ENCODE results near the gene ZNF23.

The ZNF23 gene

DNA sequence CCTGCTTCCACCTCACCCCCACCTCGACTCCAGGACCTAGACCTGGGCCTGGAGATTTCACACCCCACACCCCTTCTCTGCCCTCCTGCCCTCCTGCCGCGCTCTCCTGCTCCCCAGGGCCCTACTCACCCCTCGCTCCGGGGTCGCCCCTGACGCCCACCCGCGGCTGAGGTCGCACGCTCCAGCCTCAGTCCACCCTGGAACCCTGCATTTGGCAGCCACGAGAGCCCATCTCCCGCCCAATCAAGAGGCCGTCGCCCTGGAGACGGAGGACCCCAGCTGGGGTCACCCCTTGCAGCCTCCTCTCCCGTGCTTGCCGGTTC is 36.3 kb downstream of the ZNF23 start:
- no peak for DNase-seq

DNA sequence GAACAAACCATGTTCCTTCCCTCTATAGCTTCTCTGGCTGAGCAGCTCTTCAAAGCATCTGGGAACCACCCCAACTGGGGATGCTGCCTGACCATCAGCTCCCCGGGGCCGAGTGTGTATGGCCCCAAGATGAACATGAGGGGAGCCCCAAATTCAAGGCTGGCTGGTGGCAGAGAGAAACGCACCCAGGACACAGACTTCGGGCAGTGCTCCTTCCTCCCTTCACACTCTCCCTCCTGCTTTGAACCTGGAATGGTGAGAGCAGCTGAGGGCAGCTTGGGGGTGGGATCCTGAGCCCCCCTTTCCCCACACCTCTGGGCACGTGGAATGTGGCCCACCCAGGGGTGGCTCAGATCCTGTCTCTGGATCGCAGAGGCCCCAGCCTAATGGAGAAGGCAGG is 37.4 kb downstream of the ZNF23 start:
- no peak for DNase-seq

DNA sequence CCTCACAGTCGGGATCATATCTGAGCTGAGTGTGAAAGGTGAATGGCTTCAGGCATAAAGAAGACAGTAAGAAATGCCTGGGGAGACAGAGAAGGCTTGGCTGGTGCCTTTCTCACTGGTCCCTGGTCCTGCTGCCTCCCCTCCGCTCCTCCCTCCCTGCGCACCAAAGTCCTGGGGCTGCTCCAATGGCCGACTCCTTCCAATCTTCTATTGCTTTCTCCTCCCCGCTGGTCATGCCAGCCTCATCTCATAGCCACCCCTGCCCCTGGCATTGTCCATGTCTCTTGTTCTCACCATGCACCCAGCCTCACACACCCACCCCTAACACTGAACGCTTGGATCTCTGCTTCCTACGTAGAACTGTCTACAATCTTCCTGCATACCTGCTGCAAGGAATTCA is 38.2 kb downstream of the ZNF23 start:
- no peak for DNase-seq

DNA sequence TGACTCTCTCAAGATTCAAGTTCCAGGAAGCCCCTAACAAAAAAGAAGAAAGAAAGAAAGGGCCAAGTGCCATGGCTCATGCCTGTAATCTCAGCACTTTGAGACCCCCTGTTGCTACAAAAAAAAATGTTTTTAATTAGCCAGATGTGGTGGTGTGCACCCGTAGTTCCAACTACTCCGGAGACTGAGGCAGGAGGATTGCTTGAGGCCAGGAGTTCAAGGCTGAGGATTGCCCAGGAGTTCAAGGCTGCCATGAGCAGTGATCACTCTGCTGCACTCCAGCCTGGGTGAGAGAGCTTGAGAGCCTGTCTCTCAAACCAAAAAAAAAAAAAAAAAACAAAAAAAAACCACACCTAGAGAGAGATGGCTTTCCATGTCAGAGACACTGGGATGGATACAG is 39.0 kb downstream of the ZNF23 start:
- no peak for DNase-seq

DNA sequence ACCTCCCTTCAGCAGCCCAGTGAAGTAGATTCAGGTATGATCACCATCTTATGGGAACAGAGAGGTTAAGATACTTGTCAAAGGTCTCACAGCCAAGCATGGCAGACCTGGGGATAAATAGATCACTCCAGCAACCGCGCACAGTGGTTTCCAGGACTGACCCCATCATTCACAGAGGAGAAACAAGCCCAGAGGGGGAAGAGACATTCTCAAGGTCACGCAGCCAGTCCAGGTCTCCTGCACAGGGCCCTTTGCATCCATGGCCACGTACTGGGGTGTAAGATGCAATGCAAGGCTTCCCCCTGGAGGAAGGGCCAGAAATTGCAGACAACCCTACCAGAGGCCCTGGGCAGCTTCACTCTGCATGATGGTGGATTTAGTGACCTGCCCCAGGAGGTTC is 40.1 kb downstream of the ZNF23 start:
- DNase-seq: no peak

DNA sequence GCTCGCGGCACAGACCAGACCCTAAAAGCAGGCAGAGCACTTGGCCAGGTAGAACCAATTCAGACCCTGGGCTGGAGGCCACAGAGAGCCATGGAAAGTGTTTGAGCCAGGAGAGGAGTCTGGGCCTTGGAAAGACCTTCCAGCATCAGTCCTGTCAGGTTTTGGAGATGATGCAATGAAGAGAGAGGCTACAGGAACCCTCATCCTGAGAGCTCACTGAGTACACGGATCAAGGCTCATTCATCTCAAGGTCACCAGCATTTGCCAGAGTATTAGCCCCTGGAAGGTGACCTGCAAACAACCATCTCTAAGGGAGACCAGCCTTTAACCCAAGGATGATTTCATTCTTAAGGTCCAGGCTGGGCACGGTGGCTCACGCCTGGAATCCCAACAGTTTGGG is 48.0 kb downstream of the ZNF23 start:
- no peak for DNase-seq

DNA sequence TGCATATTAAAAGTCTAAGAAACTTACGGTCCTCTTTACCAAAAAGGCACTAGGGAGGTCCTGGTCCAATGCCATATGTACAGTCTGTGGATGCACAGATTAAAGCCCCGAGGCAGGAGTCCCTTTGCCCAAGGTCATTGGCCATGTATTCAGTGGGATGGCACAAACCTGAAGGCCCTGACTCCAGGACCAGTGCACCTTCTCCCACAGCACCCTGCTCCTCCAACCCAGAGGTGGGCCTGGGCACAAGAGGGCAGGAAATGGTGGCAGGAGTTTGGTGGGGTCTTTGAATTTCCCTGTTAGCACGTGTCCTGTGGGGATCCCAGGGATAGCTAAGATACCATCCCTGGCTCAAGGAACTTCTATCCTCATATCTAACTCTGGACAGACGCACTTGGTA is 48.7 kb downstream of the ZNF23 start:
- no peak for DNase-seq

DNA sequence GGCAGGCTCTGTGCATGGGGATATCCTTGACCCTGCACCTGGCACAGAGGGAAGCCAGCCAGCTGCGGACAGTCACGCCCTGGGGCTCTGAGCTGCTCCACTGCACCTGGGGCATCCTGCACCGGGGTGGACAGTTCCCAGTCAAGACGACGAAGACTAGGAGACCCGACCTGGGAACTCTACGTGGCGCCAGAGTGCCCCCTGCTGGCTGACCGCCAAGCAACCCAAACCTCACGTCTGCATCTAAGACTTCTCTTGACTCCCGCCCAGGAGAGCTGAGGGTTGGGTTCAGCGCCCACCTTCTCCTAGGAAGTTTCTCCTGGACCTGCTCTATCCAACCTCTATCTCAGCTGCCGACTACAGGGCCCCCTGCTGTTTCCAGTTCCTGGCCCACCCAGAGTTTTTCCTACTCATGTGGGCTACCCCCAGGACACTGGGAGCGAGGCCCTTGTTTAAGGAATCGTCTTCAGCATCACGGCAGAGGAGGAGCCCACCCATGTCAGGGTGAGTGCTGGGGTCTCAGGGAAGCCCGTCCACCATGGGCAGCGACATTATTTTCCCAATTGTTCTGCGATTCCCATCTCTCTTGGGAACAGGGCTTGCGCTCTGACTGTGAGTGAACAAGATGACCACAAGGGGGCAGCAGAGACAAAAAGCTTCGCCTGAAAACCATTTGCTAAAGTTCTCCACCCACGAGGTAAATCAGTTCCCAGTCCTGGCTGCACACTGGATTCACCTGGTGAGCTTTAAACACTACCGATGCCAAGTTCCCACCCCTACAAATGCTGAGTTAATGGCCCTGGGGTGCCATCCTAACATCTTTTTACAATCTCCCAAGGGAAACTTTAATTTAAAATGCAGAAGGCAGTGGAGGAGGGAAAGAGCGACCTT is 49.5 kb downstream of the ZNF23 start:
- peak; percentile 33 for DNase-seq

DNA sequence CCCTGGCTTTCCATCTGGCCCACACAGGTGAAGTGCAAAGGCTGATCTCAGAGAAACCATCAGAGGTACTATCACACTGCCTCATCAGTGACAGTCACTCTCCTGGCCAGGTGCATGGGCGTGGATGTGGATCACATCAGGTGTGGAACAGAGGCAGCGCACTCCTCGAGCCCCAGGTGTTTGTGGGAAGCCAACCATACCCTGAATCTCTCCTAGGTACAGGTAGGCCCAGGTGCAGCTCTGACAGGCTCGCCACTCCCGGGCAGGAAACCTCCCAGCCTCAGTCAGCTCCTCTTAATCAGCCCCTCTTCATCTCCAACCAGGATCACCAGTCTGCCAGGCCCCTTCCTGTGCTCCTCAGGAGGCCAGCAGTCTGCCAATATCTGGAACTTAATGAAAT is 51.9 kb downstream of the ZNF23 start:
- DNase-seq: no peak

DNA sequence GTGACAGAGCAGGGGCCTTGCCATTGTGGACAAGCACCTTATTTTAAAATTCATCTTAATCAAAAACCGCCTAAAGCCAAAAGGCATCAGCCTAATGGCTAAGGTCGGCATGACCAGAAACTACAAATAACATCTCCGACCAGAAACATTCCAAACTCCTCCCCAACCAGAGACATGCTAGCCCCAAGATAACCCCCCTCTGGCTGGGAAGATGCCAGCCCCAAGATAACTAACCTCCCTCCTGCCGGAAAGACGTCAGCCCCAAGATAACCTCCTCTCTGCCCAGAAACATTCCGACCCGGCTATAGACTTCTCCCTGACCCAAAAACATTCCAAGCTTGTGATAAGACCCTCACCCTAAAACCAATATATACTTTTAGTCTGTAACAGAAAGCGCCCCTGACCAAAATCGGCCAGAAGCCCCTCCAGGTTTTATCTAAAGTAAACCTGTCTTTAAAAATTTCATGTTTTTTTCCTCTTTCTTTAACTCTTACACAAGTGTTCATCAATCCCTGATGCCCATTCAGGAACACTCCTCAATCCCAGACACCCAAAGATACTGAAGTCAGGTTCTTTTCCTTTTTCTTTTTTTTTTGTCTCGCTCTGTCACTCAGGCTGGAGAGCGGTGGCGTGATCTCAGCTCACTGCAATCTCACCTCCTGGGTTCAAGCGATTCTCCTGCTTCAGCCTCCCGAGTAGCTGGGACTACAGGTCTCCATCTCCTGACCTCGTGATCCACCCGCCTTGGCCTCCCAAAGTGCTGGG is 52.9 kb downstream of the ZNF23 start:
- DNase-seq: no peak

DNA sequence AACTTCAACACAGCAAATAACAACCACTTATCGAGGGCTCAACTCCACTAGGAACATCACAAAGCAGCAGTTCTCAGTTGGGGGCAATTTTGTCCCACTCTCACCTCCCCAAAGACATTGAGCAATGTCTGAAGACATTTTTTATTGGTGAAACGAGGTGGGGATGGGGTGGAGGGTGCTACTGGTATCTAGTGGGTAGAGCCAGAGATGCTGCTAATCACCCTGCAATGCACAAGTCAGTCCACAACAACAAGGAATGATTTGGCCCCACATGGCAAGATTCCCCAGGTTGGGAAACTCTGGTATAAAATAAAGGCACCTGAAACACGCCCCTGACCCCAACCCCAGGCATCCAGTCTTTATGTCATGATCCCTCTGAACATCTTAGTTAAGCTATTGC is 53.5 kb downstream of the ZNF23 start:
- no peak for DNase-seq

DNA sequence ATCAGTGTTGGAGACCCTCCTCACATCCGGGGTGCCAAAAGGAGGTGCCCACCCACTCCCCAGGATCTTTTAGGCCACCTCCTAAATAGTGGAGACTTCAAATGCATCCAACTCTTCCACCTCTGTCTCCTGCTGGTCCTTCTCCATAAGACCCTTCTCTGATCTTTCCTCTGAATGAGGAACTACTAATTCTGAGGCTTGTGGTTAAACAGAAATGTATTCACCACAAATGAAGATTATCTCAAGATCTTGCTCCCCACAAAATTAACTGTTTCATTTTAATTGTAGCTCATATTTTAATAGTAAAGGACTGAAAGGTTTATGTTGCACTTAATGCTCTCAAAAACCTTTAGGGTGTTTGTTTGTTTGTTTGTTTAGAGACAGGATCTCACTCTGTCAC is 54.3 kb downstream of the ZNF23 start:
- no peak for DNase-seq

DNA sequence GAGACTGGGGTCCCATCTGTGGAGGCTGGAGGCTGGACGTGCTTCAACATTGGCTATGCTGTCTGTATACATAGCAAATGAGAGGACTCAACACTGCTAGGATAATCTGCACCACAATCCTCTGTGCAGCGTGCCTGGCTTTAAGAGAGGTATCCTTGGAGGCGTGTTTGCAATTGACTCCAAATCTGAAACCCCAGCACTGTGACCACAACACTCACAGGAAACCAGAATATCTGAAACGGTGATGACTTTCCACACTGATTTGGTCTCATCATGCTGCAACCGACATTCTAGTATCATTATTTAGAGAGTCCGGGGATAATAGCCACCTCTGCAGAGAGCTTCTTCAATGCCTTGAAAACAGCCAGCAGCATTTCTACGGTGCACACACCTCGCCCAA is 55.3 kb downstream of the ZNF23 start:
- DNase-seq: no peak

DNA sequence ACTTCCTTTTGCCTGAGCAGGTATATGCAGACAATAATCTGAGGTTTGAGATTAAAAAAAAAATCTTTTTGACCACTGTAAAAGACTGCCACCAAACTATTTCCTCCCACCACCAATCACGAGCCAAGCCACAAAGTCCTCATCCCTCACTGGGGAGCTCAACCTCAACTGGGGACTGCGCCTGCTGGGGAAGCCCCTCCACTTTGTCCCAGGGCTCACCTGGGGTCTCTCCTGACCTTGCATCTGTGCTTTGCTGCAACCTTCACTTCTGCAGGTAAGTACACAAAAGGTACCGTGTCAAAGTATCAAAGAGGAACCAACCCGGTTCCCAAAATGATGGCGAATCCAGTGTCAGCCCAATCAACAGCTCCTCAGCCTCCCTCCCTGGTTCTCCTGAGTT is 55.7 kb downstream of the ZNF23 start:
- DNase-seq: no peak

DNA sequence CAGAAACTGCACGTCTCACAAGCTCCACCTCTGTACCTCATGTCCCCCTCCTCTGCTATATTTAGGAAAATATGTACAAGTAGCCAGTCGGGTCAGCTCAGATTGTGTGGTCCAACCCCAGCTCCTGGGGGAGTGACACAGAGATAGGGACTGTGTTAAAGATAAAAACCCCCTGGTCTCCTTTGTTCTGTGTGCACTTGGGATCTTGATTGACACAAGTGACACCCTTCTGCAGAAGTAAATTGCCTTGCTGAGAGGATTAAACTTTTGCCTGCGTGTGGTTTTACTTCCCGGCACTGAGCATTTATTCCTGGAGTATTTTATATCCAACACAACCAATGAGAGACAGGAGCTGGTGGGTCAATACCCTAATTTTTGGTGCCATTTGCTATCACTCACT is 57.7 kb downstream of the ZNF23 start:
- no peak for DNase-seq

DNA sequence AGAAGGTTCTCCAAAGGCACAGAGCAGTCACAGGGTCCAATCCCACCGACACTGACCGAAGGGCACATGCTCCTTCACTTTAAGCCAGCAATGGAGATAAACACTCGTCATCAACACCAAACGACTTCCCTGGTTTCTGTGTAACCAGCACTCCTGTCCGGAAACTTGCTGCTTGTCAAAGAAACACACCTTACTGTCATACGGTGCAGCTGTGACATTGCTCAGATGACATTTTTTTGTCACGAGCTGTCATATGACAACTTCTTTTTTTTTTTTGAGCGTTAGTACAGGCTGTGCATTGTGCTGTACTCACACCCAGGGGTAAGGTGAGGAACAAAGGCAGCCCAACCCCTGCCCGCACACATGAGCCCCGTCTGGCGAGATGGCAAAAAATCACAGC is 59.4 kb downstream of the ZNF23 start:
- DNase-seq: no peak

DNA sequence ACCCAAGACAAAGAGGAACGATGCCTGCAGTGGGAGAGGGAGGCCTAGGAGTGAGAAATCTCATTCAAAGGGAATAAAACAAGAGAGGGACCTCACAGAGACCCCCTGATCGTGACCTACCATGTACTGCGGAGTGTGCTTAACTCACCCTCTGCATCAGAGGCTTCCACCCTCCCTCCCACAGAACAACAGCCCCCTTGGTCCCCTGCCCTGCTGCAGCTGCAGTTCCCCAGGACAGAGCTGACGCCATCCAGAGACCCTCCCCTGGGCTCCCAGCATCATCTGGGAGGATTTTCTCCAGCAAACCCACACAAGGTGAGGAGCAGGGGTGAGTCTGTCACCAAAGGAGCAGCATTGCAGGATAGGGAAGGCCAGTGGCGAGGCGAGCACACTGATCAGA is 60.0 kb downstream of the ZNF23 start:
- no peak for DNase-seq

DNA sequence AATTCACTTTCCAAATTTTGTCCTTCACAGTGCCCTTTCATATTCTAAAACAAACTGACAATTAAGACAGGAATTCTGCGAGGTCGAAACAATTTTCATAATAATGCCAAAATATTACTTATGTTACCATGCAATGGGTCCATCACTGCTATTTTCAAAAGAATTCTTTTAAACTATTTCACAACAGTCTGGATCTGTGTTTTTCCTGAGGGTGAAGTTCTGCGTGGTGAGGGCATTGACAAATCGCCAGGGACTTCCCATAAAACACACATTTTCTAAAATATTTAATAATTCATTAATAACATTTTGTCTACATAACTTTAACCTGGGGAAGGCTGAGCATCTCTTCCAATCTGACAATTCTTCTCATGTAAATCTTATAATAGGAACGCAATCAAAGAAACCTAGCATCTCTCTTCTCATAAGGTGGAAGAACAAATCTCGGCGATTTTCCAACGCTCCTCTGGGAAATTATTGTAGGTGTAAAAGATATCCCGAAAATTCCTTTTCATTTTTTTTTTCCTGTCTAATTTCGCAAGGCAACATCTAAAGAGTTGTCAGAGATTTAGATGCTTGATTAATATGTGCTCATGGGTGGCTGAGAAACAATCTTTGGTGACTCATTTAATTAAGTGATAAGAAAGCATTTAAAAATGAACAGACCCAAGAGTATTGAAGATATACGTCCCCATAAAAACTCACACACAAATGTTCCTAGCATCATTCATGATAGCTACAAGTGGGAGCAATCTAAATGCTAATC is 62.1 kb downstream of the ZNF23 start:
- DNase-seq: no peak
